OCI-LY3 (cell line): ENCODE results near the gene NDUFS6.

Experiments
- H2AFZ ChIP-seq: fragments of 200-600, 300-600 bp; shearing (Covaris generic); 2 replicates; pipeline ENCODE4 v1.6.0; 2014; ENCODE audit warnings: antibody characterized with exemption, low read depth, low read length
- H3K27ac ChIP-seq: fragments of 200-600, 300-600 bp; sonication (generic); 2 replicates; pipeline ENCODE4 v1.5.1; 2014; ENCODE audit warnings: mild to moderate bottlenecking, low read length, moderate library complexity, mixed read lengths
- H3K27me3 ChIP-seq: fragments of 200-600, 300-600 bp; sonication (generic); 2 replicates; pipeline ENCODE4 v1.6.1; 2014; ENCODE audit warnings: low read depth, low read length, mixed read lengths
- H3K36me3 ChIP-seq: fragments of 200-600, 300-600 bp; sonication (generic); replicated peaks from 2 replicates; pipeline ENCODE3; 2014; ENCODE audit warnings: low read depth, low read length, mixed read lengths
- H3K4me1 ChIP-seq: fragments of 300-600, 200-600 bp; sonication (generic); 2 replicates; pipeline ENCODE4 v1.6.1; 2014; ENCODE audit warnings: low read length, mixed read lengths
- H3K4me2 ChIP-seq: fragments of 200-600, 300-600 bp; sonication (generic); 2 replicates; pipeline ENCODE4 v1.6.1; 2014; ENCODE audit warnings: low read length, mixed read lengths
- H3K4me3 ChIP-seq: fragments of 300-600, 200-600 bp; sonication (generic); 2 replicates; pipeline ENCODE4 v1.5.1; 2014; ENCODE audit warnings: antibody characterized with exemption, mild to moderate bottlenecking, low read length, moderate library complexity
- H3K79me2 ChIP-seq: fragments of 300-600, 200-600 bp; shearing (Covaris generic); 2 replicates; pipeline ENCODE4 v1.6.1; 2014; ENCODE audit warnings: mild to moderate bottlenecking, low read length, mixed read lengths
- H3K9ac ChIP-seq: fragments of 300-600, 200-600 bp; shearing (Covaris generic); 2 replicates; pipeline ENCODE4 v1.6.0; 2014; ENCODE audit warnings: mild to moderate bottlenecking, low read length, moderate library complexity
- H3K9me3 ChIP-seq: fragments of 200-600, 300-600 bp; shearing (Covaris generic); 2 replicates; pipeline ENCODE4 v1.6.1; 2014; ENCODE audit warnings: low read length, mixed read lengths; ENCODE audit not compliant: insufficient read depth
- H4K20me1 ChIP-seq: fragments of 200-600, 300-600 bp; sonication (generic); 2 replicates; pipeline ENCODE4 v1.6.1; 2016; ENCODE audit warnings: low read length, mixed read lengths; ENCODE audit not compliant: insufficient read depth
- EZH2phosphoT487 ChIP-seq: fragments of 200-600 bp; shearing (Covaris generic); IDR thresholded peaks from 2 replicates; pipeline ENCODE4 v1.6.1; 2018; ENCODE audit warnings: antibody characterized with exemption, mixed run types, low read depth
- TF ChIP-seq, protein P1 (sequence below): fragments of 200-600, 300-600 bp; sonication (generic); IDR thresholded peaks from 2 replicates; pipeline ENCODE4 v1.5.1; 2014; ENCODE audit warnings: antibody characterized with exemption, low read length, low read depth

Gene NDUFS6

DNA sequence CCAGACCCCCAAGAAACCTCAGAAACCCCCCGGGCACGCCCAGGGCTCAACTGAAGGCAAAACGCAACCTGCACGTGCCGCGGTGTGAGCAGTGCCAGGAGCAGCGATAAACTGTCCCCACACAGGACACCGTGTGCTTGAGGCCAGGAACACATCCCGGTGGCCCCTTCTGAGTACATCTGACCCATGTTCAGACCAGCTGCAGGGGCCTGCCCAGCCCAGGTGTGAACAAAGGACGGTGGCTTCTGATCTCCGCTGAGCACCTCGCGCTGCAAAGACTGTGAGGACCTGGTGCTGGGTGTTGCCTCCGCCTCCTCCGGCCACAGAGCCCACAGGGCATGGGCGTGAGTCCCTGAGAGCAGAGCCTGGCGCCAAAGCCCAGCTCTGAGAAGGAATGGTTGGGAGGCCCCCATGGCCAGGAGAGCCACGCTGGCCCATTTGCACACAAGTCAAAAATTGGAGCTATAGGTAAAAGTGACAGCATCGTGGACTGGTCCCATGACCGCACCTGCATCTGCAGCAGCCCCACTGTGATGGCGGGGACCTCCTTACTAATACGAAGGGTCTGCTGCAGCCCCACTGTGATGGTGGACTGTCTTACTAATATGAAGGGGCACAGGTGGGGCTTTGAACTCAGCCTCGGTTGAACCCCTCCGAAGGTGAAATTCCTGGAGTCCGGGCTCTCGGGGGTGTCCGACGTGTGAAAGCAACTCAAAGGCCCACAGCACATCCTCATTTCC, 31.5 kb downstream of the NDUFS6 start:
- H3K9me3 ChIP-seq = no peaks in the 10 kb centered on the region
- TF ChIP-seq, protein P1, sequence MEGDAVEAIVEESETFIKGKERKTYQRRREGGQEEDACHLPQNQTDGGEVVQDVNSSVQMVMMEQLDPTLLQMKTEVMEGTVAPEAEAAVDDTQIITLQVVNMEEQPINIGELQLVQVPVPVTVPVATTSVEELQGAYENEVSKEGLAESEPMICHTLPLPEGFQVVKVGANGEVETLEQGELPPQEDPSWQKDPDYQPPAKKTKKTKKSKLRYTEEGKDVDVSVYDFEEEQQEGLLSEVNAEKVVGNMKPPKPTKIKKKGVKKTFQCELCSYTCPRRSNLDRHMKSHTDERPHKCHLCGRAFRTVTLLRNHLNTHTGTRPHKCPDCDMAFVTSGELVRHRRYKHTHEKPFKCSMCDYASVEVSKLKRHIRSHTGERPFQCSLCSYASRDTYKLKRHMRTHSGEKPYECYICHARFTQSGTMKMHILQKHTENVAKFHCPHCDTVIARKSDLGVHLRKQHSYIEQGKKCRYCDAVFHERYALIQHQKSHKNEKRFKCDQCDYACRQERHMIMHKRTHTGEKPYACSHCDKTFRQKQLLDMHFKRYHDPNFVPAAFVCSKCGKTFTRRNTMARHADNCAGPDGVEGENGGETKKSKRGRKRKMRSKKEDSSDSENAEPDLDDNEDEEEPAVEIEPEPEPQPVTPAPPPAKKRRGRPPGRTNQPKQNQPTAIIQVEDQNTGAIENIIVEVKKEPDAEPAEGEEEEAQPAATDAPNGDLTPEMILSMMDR = no peak
- no peak for TF ChIP-seq EZH2phosphoT487
- H3K79me2 ChIP-seq = no peaks in the 10 kb centered on the region
- no peak overlapping the region for H3K4me2 ChIP-seq
- H3K4me1 ChIP-seq = no peaks in the 10 kb centered on the region
- H3K27me3 ChIP-seq = no peaks in the 10 kb centered on the region
- H3K27ac ChIP-seq = no peak overlapping the region
- H3K9ac ChIP-seq = no peak overlapping the region
- H4K20me1 ChIP-seq = no peaks in the 10 kb centered on the region
- H3K36me3 ChIP-seq = no peaks in the 10 kb centered on the region
- no peak overlapping the region for H3K4me3 ChIP-seq
- H2AFZ ChIP-seq = no peak overlapping the region

DNA sequence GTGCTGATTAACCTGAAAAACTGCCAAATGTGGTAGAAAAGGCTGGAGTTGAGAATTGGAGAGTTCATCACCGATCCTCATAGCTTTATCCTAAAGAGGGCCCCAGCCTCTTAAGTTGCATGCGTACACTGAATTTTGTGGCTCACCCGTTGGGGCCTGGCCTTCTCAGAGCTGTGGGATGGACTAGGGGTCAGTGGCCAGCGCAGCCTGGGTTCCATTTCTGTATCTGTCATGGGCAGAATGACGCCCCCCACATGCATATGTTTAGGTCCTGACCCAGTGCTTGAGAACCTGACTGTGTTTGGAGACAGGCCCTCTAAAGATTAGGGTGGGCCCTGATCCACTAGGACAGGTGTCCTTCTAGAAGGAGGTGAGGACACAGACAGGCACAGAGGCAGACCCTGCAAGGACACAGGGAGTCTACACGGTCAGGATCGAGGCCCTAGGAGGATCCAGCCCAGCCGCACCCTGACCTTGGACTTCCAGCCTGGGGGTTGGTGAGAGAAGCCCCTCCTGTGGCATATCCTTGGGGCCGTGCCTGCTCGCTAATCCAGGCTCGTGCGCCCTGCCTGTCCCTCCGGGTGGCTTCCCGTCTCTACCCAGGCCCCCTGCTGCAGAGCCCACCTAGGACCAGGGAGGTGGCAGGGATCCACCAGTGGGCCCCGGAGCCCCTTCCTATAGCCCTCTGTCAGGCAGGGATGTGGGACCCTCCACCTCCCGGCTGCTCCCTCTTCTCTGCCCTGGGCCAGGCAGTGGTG, 32.2 kb downstream of the NDUFS6 start:
- H3K27me3 ChIP-seq = no peaks in the 10 kb centered on the region

DNA sequence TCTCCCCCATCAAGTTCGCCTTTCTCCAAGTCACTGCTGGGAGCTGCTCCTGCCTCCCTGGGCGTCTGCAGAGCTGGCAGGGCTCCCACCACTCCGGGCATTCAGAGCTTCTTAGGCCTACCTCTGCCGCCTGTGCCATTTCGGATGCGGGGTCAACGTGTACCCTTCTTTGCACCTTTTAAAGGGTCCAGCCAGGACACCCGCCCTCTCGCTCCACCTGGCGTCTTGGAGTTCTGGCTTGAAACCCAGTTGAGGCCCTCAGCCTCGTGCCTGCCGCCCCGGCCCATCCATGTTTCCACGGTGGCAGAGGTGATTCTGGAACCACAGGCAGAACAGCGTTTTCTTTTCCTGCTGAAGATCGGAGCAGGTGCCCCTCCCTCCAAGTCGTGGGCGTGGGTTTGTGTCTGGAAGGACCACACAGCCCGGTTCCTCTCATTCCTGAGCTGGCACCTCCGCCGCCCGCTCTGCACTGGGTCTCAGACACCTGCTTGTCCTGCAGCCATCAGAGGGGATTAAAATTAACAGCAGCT, 32.9 kb downstream of the NDUFS6 start:
- no peaks in the 10 kb centered on the region for H3K27me3 ChIP-seq

More for the DNA sequence above, 32.2 kb downstream of the NDUFS6 start:
- Histone ChIP-seq H3K27ac (no peak overlapping the region), H3K4me1 (no peaks in the 10 kb centered on the region), H3K79me2 (no peaks in the 10 kb centered on the region), H4K20me1 (no peaks in the 10 kb centered on the region), H3K9me3 (no peaks in the 10 kb centered on the region), H2AFZ (no peak overlapping the region), H3K9ac (no peak overlapping the region), H3K4me2 (no peak overlapping the region), H3K4me3 (no peak overlapping the region), H3K36me3 (no peaks in the 10 kb centered on the region)
- TF ChIP-seq, protein P1 = no peak
- no peak for TF ChIP-seq EZH2phosphoT487

More for the DNA sequence above, 32.9 kb downstream of the NDUFS6 start:
- Histone ChIP-seq H3K9ac (no peak overlapping the region), H3K27ac (no peak overlapping the region), H3K4me1 (no peaks in the 10 kb centered on the region), H3K36me3 (no peaks in the 10 kb centered on the region), H3K4me2 (no peak overlapping the region), H3K9me3 (no peaks in the 10 kb centered on the region), H3K79me2 (no peaks in the 10 kb centered on the region), H3K4me3 (no peak overlapping the region), H2AFZ (no peak overlapping the region), H4K20me1 (no peaks in the 10 kb centered on the region)
- TF ChIP-seq, protein P1 = no peak
- TF ChIP-seq EZH2phosphoT487 = no peak
